Stomach (tissue), 9 donors: Measurements from ENCODE around the gene FGF7. TPM values are rescaled to one million over a fixed set of nuclear protein-coding genes. Genes with fewer than 3 reads are reported as not detected.

ENCODE experiments used
- DNase-seq, 2 donors: peaks; one replicate each; pipeline versions ENCODE4 v3.0.0 to v3.0.0-alpha.2; 2013 to 2019
- H3K27ac ChIP-seq, 5 donors: fragments of 200-600 bp in 4 of 5; sonication (generic) in 4 of 5; one replicate each; pipeline ENCODE4 v1.5.1; 2013 to 2019; ENCODE audit warnings: mild to moderate bottlenecking in 1 of 5, moderate library complexity in 1 of 5
- H3K27me3 ChIP-seq, 3 donors: fragments of 200-600 bp; sonication (generic); one replicate each; pipeline ENCODE4 v1.5.1; 2017 to 2019; ENCODE audit warnings: mixed run types in 1 of 3
- H3K36me3 ChIP-seq, 4 donors: fragments of 200-600 bp; sonication (generic); 1 replicate in 3 of 4; 2 replicates in 1 of 4; pipeline ENCODE4 v1.5.1; 2016 to 2019
- H3K4me1 ChIP-seq, 4 donors: fragments of 200-600 bp; sonication (generic); one replicate each; pipeline ENCODE4 v1.5.1; 2016 to 2019
- H3K4me3 ChIP-seq, 4 donors: fragments of 200-600 bp; sonication (generic) in 3 of 4; one replicate each; pipeline ENCODE4 v1.5.1; 2016 to 2019; ENCODE audit warnings: mild to moderate bottlenecking in 1 of 4
- H3K9me3 ChIP-seq, 4 donors: fragments of 200-600 bp; sonication (generic); one replicate each; pipeline ENCODE4 v1.5.1; 2016 to 2019
- CTCF ChIP-seq, 7 experiments: fragments of 450-650 bp in 4 of 7; fragments of 200-600 bp in 3 of 7; sonication (generic) in 3 of 7; IDR thresholded peaks; one replicate each; pipeline ENCODE4 v1.5.1; 2016 to 2019; ENCODE audit warnings: antibody characterized with exemption in 7 of 7, control low read depth in 2 of 7, mild to moderate bottlenecking in 1 of 7
- EP300 ChIP-seq: sonication (generic); formaldehyde crosslinking; IDR thresholded peaks from one replicate; pipeline ENCODE4 v1.6.1; 2017; ENCODE audit warnings: antibody characterized with exemption
- POLR2A ChIP-seq, 4 donors: fragments of 450-650 bp; IDR thresholded peaks; one replicate each; pipeline ENCODE4 v1.6.1; 2016; ENCODE audit warnings: antibody characterized with exemption in 4 of 4, control low read depth in 2 of 4, mild to moderate bottlenecking in 1 of 4, moderate library complexity in 1 of 4
- POLR2AphosphoS5 ChIP-seq, 3 donors: sonication (generic); formaldehyde crosslinking; IDR thresholded peaks; one replicate each; pipeline ENCODE4 v1.6.1; 2016; ENCODE audit warnings: antibody characterized with exemption in 3 of 3
- WGBS, 5 donors: extraction: QIAGEN DNeasy Blood & Tissue Kit in 3 of 5; methylation state at CpG; one replicate each; pipeline versions ENCODE4 v1.1.5 to v1.1.7; 2013 to 2018; 5-methylcytosine and 5-hydroxymethylcytosine counted together
- intact Hi-C: fragments of 100-400 bp; cut with DNase I; formaldehyde crosslinking; loops from one replicate; pipeline ENCODE4 v1.15.1; 2023; ENCODE audit warnings: low total_unique reads
- polyA plus RNA-seq, 3 donors: library from polyadenylated mRNA; stranded (reverse); fragments of 200-250 nt; gene quantifications; one replicate each; pipeline ENCODE4 v1.2.3, GENCODE V29; 2013
- total RNA-seq, 5 donors: library from RNA; depleted of rRNA; stranded (reverse); fragments of >200 nt; gene quantifications; one replicate each; pipeline versions ENCODE4 v1.1.0 to v1.2.3, GENCODE V29; 2014 to 2016
- donor health status: healthy with polysubstance abuse.
- donor health status: Bipolar disorder and iron deficiency.
- donor health status: healthy.

Gene FGF7
- total and polyA plus RNA-seq, 8 donors = 2.6 to 55.1 (median 30.1) TPM

- Histone ChIP-seq H3K4me1 (peaks cover 0 to 27% (median 7%) of the 10 kb centered on the region in 4 donors), H3K27ac (no peak overlapping the region), H3K9me3 (no peaks in the 10 kb centered on the region), H3K36me3 (peaks cover 0 to 3% (median 0%) of the 10 kb centered on the region in 4 donors), H3K4me3 (no peak overlapping the region), H3K27me3 (no peaks in the 10 kb centered on the region)
- DNase-seq = no peak
- WGBS, 5 donors = 58 to 85% (median 78%) methylated on average over 1 of the region's 1 CpG
- TF ChIP-seq EP300 = no peak
- TF ChIP-seq POLR2AphosphoS5 (IDR thresholded peaks at IDR 0.05) = peak in 1 of 3 donors; percentile 10
- intact Hi-C loops = no loop called here
Measured at GRCh38 chr15:49492830-49493229, 69.8 kb downstream of the FGF7 start.

GRCh38 chr15:49494842-49495241 lies 71.8 kb downstream of the FGF7 start:
- H3K27ac ChIP-seq = no peak overlapping the region
- no peak for DNase-seq
- TF ChIP-seq EP300 (no peak), POLR2A (IDR thresholded peaks at IDR 0.05) (no peak), CTCF (IDR thresholded peaks at IDR 0.05) (no peak), POLR2AphosphoS5 (IDR thresholded peaks at IDR 0.05) (no peak)
- no peaks in the 10 kb centered on the region for H3K27me3 ChIP-seq
- H3K9me3 ChIP-seq = no peaks in the 10 kb centered on the region
- H3K4me1 ChIP-seq = peaks cover 0 to 27% (median 7%) of the 10 kb centered on the region in 4 donors
- no peaks in the 10 kb centered on the region for H3K36me3 ChIP-seq
- intact Hi-C loops = no loop called here
- WGBS, 5 donors = 71 to 89% (median 81%) methylated on average over 1 of the region's 1 CpG
- H3K4me3 ChIP-seq = no peak overlapping the region

- H3K27me3 ChIP-seq = no peaks in the 10 kb centered on the region
- TF ChIP-seq EP300 (no peak), POLR2A (IDR thresholded peaks at IDR 0.05) (no peak), POLR2AphosphoS5 (IDR thresholded peaks at IDR 0.05) (no peak), CTCF (IDR thresholded peaks at IDR 0.05) (no peak)
- peaks cover 0 to 6% (median 0%) of the 10 kb centered on the region in 4 donors for H3K9me3 ChIP-seq
- H3K27ac ChIP-seq = peak overlapping the region in 1 of 5 donors; percentile 9
- intact Hi-C loops = no loop called here
- no peak overlapping the region for H3K4me3 ChIP-seq
- no peaks in the 10 kb centered on the region for H3K36me3 ChIP-seq
- H3K4me1 ChIP-seq = peaks cover 0 to 27% (median 7%) of the 10 kb centered on the region in 4 donors
- DNase-seq = peak in 1 of 2 donors; percentile 14
- WGBS, 5 donors = 48 to 60% (median 55%) methylated on average over 3 of the region's 3 CpGs
Measured at GRCh38 chr15:49495993-49496753, 73.1 kb downstream of the FGF7 start.

GRCh38 chr15:49501586-49501985 lies 78.5 kb downstream of the FGF7 start:
- H3K4me1 ChIP-seq = peaks cover 0 to 1% (median 0%) of the 10 kb centered on the region in 4 donors
- H3K9me3 ChIP-seq = peaks cover 6 to 20% (median 11%) of the 10 kb centered on the region in 4 donors
- H3K36me3 ChIP-seq = no peaks in the 10 kb centered on the region
- TF ChIP-seq EP300 (no peak), POLR2AphosphoS5 (IDR thresholded peaks at IDR 0.05) (no peak), CTCF (IDR thresholded peaks at IDR 0.05) (no peak), POLR2A (IDR thresholded peaks at IDR 0.05) (no peak)
- intact Hi-C loops = no loop called here
- no peaks in the 10 kb centered on the region for H3K27me3 ChIP-seq
- DNase-seq = no peak
- 65 to 86% (median 80%) methylated on average over 1 of the region's 1 CpG for WGBS, 5 donors
- no peak overlapping the region for H3K4me3 ChIP-seq
- no peak overlapping the region for H3K27ac ChIP-seq

GRCh38 chr15:49506341-49506740 lies 83.3 kb downstream of the FGF7 start:
- 35 to 50% (median 41%) methylated on average over 1 of the region's 1 CpG for WGBS, 5 donors
- Histone ChIP-seq H3K4me3 (no peak overlapping the region), H3K27me3 (no peaks in the 10 kb centered on the region), H3K4me1 (no peaks in the 10 kb centered on the region), H3K36me3 (no peaks in the 10 kb centered on the region), H3K27ac (no peak overlapping the region), H3K9me3 (peaks cover 6 to 14% (median 9%) of the 10 kb centered on the region in 4 donors)
- TF ChIP-seq EP300 (no peak), POLR2A (IDR thresholded peaks at IDR 0.05) (no peak), CTCF (IDR thresholded peaks at IDR 0.05) (no peak), POLR2AphosphoS5 (IDR thresholded peaks at IDR 0.05) (no peak)
- no peak for DNase-seq
- intact Hi-C loops = no loop called here
